T-cell (primary cell): ENCODE measurements around the gene MRPL3. TPM values are rescaled to one million over a fixed set of nuclear protein-coding genes. Genes with fewer than 3 reads are reported as not detected.

Source experiments
- ATAC-seq, 4 experiments: fragments of 200-7000 bp in 3 of 4; fragments of 150-1000 bp in 1 of 4; cut with Tn5 transposase; replicated peaks in 1 of 4; 1 replicate in 3 of 4; 2 replicates in 1 of 4; pipeline ENCODE4 v1.10.0; 2021; ENCODE audit warnings: moderate library complexity in 3 of 4, mild to moderate bottlenecking in 2 of 4, moderate number of reproducible peaks in 1 of 4
- CTCF ChIA-PET, 2 donors: fragments of 300-600 bp; sonication (Branson Sonifier 250); formaldehyde crosslinking; loops; one replicate each; lab custom pipeline; 2022; ENCODE audit warnings: antibody characterized with exemption in 2 of 2; lab: Charles Lee
- POLR2A ChIA-PET, 2 donors: fragments of 300-600 bp; sonication (Branson Sonifier 250); formaldehyde crosslinking; loops; one replicate each; lab custom pipeline; 2022; ENCODE audit warnings: antibody characterized with exemption in 2 of 2; lab: Charles Lee
- DNase-seq, 35 experiments: peaks; one replicate each; pipeline versions ENCODE4 v3.0.0 to v3.0.0-alpha.2; 2013 to 2023
- H3K27ac ChIP-seq: one replicate; pipeline ENCODE4 v1.5.1; 2013; ENCODE audit warnings: low read length
- H3K27me3 ChIP-seq, 2 experiments: replicated peaks in 1 of 2; 1 replicate in 1 of 2; 2 replicates in 1 of 2; pipeline versions ENCODE4 v1.6.1 to v1.7.0; 2013; ENCODE audit warnings: low read length in 1 of 2, mixed read lengths in 1 of 2; ENCODE audit not compliant: control insufficient read depth in 2 of 2, insufficient read depth in 2 of 2; ENCODE audit errors: extremely low read depth in 1 of 2
- H3K36me3 ChIP-seq, 2 donors: 1 replicate in 1 of 2; 2 replicates in 1 of 2; pipeline versions ENCODE4 v1.6.1 to v1.7.0; 2013; ENCODE audit warnings: low read length in 1 of 2; ENCODE audit not compliant: control insufficient read depth in 2 of 2, insufficient read depth in 1 of 2; ENCODE audit errors: extremely low read depth in 1 of 2
- H3K4me1 ChIP-seq, 2 experiments: 1 replicate in 1 of 2; 2 replicates in 1 of 2; pipeline versions ENCODE4 v1.6.1 to v1.7.0; 2013; ENCODE audit warnings: low read length in 2 of 2, mixed read lengths in 1 of 2; ENCODE audit not compliant: insufficient read depth in 2 of 2, control insufficient read depth in 1 of 2; ENCODE audit errors: extremely low read depth in 1 of 2
- H3K4me3 ChIP-seq, 2 donors: 1 replicate in 1 of 2; 2 replicates in 1 of 2; pipeline versions ENCODE4 v1.5.1 to v1.7.0; 2013; ENCODE audit warnings: mild to moderate bottlenecking in 2 of 2, low read length in 1 of 2, moderate library complexity in 1 of 2; ENCODE audit not compliant: control insufficient read depth in 1 of 2; ENCODE audit errors: extremely low read depth in 1 of 2
- H3K9me3 ChIP-seq: 2 replicates; pipeline ENCODE4 v1.7.0; 2013
- H3K27ac Mint-ChIP-seq, 2 donors: one replicate each; pipeline ENCODE4 v1.8.0; 2020 to 2021; ENCODE audit warnings: mild to moderate bottlenecking in 2 of 2, mixed read lengths in 2 of 2
- H3K27me3 Mint-ChIP-seq, 2 donors: one replicate each; pipeline ENCODE4 v1.8.0; 2021 to 2022; ENCODE audit warnings: mixed read lengths in 2 of 2
- H3K36me3 Mint-ChIP-seq: one replicate; pipeline ENCODE4 v1.8.0; 2021; ENCODE audit warnings: mixed read lengths
- H3K4me1 Mint-ChIP-seq, 3 donors: one replicate each; pipeline ENCODE4 v1.8.0; 2020 to 2022; ENCODE audit warnings: mixed read lengths in 3 of 3, mild to moderate bottlenecking in 1 of 3
- H3K4me3 Mint-ChIP-seq, 3 donors: one replicate each; pipeline ENCODE4 v1.8.0; 2020 to 2022; ENCODE audit warnings: mild to moderate bottlenecking in 3 of 3, mixed read lengths in 3 of 3, moderate library complexity in 3 of 3
- H3K9me3 Mint-ChIP-seq, 3 donors: one replicate each; pipeline ENCODE4 v1.8.0; 2020 to 2022; ENCODE audit warnings: mixed read lengths in 3 of 3
- WGBS: methylation state at CpG from one replicate; pipeline ENCODE4 v1.1.5; 2013; ENCODE audit warnings: missing lambda C conversion rate; ENCODE audit not compliant: insufficient coverage; 5-methylcytosine and 5-hydroxymethylcytosine counted together
- total RNA-seq, 35 experiments: library from RNA in 6 of 35; stranded (reverse) in 6 of 35; fragments of 120-200 nt in 1 of 35; gene quantifications; one replicate each; pipeline versions ENCODE4 v1.2.1 to v1.2.4 and lab custom pipeline; 2013 to 2026

Gene MRPL3
- total RNA-seq, 5 donors from 2014 or later (not counting 1 experiment from before 2014, with no cell fraction given), result 36.1 to 50.2 (median 42.0) TPM

- no peak overlapping the region for H3K4me3 ChIP-seq
- no peaks in the 10 kb centered on the region for H3K36me3 ChIP-seq
- CTCF ChIA-PET, result interaction anchor here in 1 of 2 donors (0.6 kb wide), 1 partner anchor 31 kb away, joined by 3 read pairs; no protein-coding TSS in a partner anchor
- peaks cover 0 to 12% (median 6%) of the 10 kb centered on the region in 3 donors for H3K9me3 Mint-ChIP-seq
- ATAC-seq, result no peak
- POLR2A ChIA-PET, result no interaction called here
- no peaks in the 10 kb centered on the region for H3K4me1 ChIP-seq
- H3K27ac ChIP-seq, result no peak overlapping the region
- no peaks in the 10 kb centered on the region for H3K9me3 ChIP-seq
- no peak overlapping the region for H3K27ac Mint-ChIP-seq
- WGBS, result 93% methylated on average over 4 of the region's 4 CpGs
- H3K4me3 Mint-ChIP-seq, result no peak overlapping the region
- H3K27me3 ChIP-seq, result no peaks in the 10 kb centered on the region
- DNase-seq, result no peak
- no peaks in the 10 kb centered on the region for H3K4me1 Mint-ChIP-seq
- H3K36me3 Mint-ChIP-seq, result no peaks in the 10 kb centered on the region
- peaks cover 0 to 11% of the 10 kb centered on the region in 2 donors for H3K27me3 Mint-ChIP-seq
Observed at GRCh38 chr3:131444180-131444579, 58.6 kb downstream of the MRPL3 start.

GRCh38 chr3:131439084-131439483 is 63.7 kb downstream of the MRPL3 start:
- Histone ChIP-seq H3K36me3 (no peaks in the 10 kb centered on the region), H3K4me1 (no peaks in the 10 kb centered on the region), H3K4me3 (no peak overlapping the region), H3K9me3 (no peaks in the 10 kb centered on the region), H3K27me3 (no peaks in the 10 kb centered on the region), H3K27ac (no peak overlapping the region)
- ATAC-seq, result no peak
- H3K9me3 Mint-ChIP-seq, result peaks cover 3 to 5% (median 4%) of the 10 kb centered on the region in 3 donors
- no peak overlapping the region for H3K27ac Mint-ChIP-seq
- ChIA-PET CTCF (no interaction called here), POLR2A (no interaction called here)
- peaks cover 0 to 15% of the 10 kb centered on the region in 2 donors for H3K27me3 Mint-ChIP-seq
- H3K36me3 Mint-ChIP-seq, result no peaks in the 10 kb centered on the region
- H3K4me1 Mint-ChIP-seq, result no peaks in the 10 kb centered on the region
- H3K4me3 Mint-ChIP-seq, result no peak overlapping the region
- WGBS, result no CpG with 5 or more reads among the region's 1 CpG
- DNase-seq, result no peak

- H3K4me3 Mint-ChIP-seq, result no peak overlapping the region
- peaks cover 0 to 5% (median 4%) of the 10 kb centered on the region in 3 donors for H3K9me3 Mint-ChIP-seq
- ATAC-seq, result no peak
- H3K27me3 Mint-ChIP-seq, result peaks cover 0 to 7% of the 10 kb centered on the region in 2 donors
- no peak overlapping the region for H3K27ac Mint-ChIP-seq
- ChIA-PET CTCF (no interaction called here), POLR2A (no interaction called here)
- H3K4me1 ChIP-seq, result no peaks in the 10 kb centered on the region
- no peaks in the 10 kb centered on the region for H3K36me3 ChIP-seq
- DNase-seq, result no peak
- no peaks in the 10 kb centered on the region for H3K9me3 ChIP-seq
- H3K4me1 Mint-ChIP-seq, result no peaks in the 10 kb centered on the region
- H3K36me3 Mint-ChIP-seq, result no peaks in the 10 kb centered on the region
- no peak overlapping the region for H3K27ac ChIP-seq
- H3K4me3 ChIP-seq, result no peak overlapping the region
- 100% methylated on average over 1 of the region's 1 CpG for WGBS
- H3K27me3 ChIP-seq, result peaks cover 0 to 2% of the 10 kb centered on the region in 2 experiments
Observed at GRCh38 chr3:131435000-131435399, 67.8 kb downstream of the MRPL3 start.

GRCh38 chr3:131432441-131432840 is 70.3 kb downstream of the MRPL3 start:
- WGBS, result no CpG with 5 or more reads among the region's 3 CpGs
- peaks cover 0 to 5% (median 4%) of the 10 kb centered on the region in 3 donors for H3K9me3 Mint-ChIP-seq
- H3K4me3 Mint-ChIP-seq, result no peak overlapping the region
- H3K27ac ChIP-seq, result no peak overlapping the region
- no peak overlapping the region for H3K27ac Mint-ChIP-seq
- DNase-seq (no peak), ATAC-seq (no peak)
- H3K36me3 Mint-ChIP-seq, result no peaks in the 10 kb centered on the region
- no peak overlapping the region for H3K4me3 ChIP-seq
- CTCF ChIA-PET, result no interaction called here
- H3K27me3 Mint-ChIP-seq, result peaks cover 0 to 12% of the 10 kb centered on the region in 2 donors
- H3K4me1 Mint-ChIP-seq, result no peaks in the 10 kb centered on the region
- H3K9me3 ChIP-seq, result no peaks in the 10 kb centered on the region
- no peaks in the 10 kb centered on the region for H3K4me1 ChIP-seq
- H3K27me3 ChIP-seq, result peaks cover 0 to 2% of the 10 kb centered on the region in 2 experiments
- H3K36me3 ChIP-seq, result no peaks in the 10 kb centered on the region
- POLR2A ChIA-PET, result no interaction called here

GRCh38 chr3:131431754-131432153 is 71.0 kb downstream of the MRPL3 start:
- H3K4me3 ChIP-seq, result no peak overlapping the region
- no peaks in the 10 kb centered on the region for H3K4me1 ChIP-seq
- Mint-ChIP-seq H3K9me3 (no peaks in the 10 kb centered on the region), H3K4me3 (no peak overlapping the region), H3K27me3 (peaks cover 0 to 8% of the 10 kb centered on the region in 2 donors), H3K4me1 (no peaks in the 10 kb centered on the region), H3K36me3 (no peaks in the 10 kb centered on the region), H3K27ac (no peak overlapping the region)
- H3K27me3 ChIP-seq, result peaks cover 0 to 2% of the 10 kb centered on the region in 2 experiments
- ATAC-seq (no peak), DNase-seq (no peak)
- CTCF ChIA-PET, result no interaction called here
- H3K36me3 ChIP-seq, result no peaks in the 10 kb centered on the region
- 58% methylated on average over 5 of the region's 5 CpGs for WGBS
- no peak overlapping the region for H3K27ac ChIP-seq
- no peaks in the 10 kb centered on the region for H3K9me3 ChIP-seq
- POLR2A ChIA-PET, result no interaction called here

GRCh38 chr3:131427226-131427625 is 75.5 kb downstream of the MRPL3 start:
- no peak overlapping the region for H3K27ac Mint-ChIP-seq
- ATAC-seq (no peak), DNase-seq (no peak)
- H3K9me3 Mint-ChIP-seq, result no peaks in the 10 kb centered on the region
- Histone ChIP-seq H3K27me3 (peaks cover 0 to 8% of the 10 kb centered on the region in 2 experiments), H3K27ac (no peak overlapping the region), H3K9me3 (no peaks in the 10 kb centered on the region), H3K4me1 (no peaks in the 10 kb centered on the region), H3K4me3 (no peak overlapping the region), H3K36me3 (no peaks in the 10 kb centered on the region)
- 0% methylated on average over 1 of the region's 2 CpGs for WGBS
- H3K27me3 Mint-ChIP-seq, result peaks cover 0 to 8% of the 10 kb centered on the region in 2 donors
- ChIA-PET POLR2A (no interaction called here), CTCF (no interaction called here)
- no peaks in the 10 kb centered on the region for H3K4me1 Mint-ChIP-seq
- H3K4me3 Mint-ChIP-seq, result no peak overlapping the region
- no peaks in the 10 kb centered on the region for H3K36me3 Mint-ChIP-seq
